GM12891 (cell line): Measurements from ENCODE around the gene WDFY3.
"Not testable (repeated sequence)": the region's sequence is repeated elsewhere in the genome, so short reads cannot be mapped to it uniquely, and the experiment has no call there.

Experiments
- DNase-seq: peaks from one replicate; pipeline ENCODE4 v3.0.0; 2011; ENCODE audit warnings: low spot score; ENCODE audit not compliant: insufficient read length
- FAIRE-seq: peaks from 2 replicates; lab custom pipeline; 2011; peaks lifted over from hg19 to GRCh38; lab: Jason Lieb, UNC
- PAX5 ChIP-seq: IDR thresholded peaks from 2 replicates; pipeline ENCODE4 v1.6.1; 2011; ENCODE audit warnings: low read length, moderate library complexity, mild to moderate bottlenecking; ENCODE audit not compliant: insufficient read depth, severe bottlenecking
- POLR2A ChIP-seq: IDR thresholded peaks from 2 replicates; pipeline ENCODE4 v1.6.1; 2011; ENCODE audit warnings: low read depth, low read length, control low read depth
- POLR2AphosphoS5 ChIP-seq: IDR thresholded peaks from 2 replicates; pipeline ENCODE4 v1.6.1; 2011; ENCODE audit warnings: low read depth, low read length, control low read depth
- POU2F2 ChIP-seq: IDR thresholded peaks from 2 replicates; pipeline ENCODE4 v1.6.1; 2011; ENCODE audit warnings: low read depth, mild to moderate bottlenecking, control low read depth, low read length, moderate library complexity
- SPI1 ChIP-seq: IDR thresholded peaks from 2 replicates; pipeline ENCODE4 v1.6.1; 2011; ENCODE audit warnings: low read depth, low read length, control low read depth
- TAF1 ChIP-seq: IDR thresholded peaks from 2 replicates; pipeline ENCODE4 v1.6.1; 2011; ENCODE audit warnings: low read depth, low read length, control low read depth

WDFY3 gene

GRCh38 chr4:84855774-84856173, 110.7 kb downstream of the WDFY3 start:
- FAIRE-seq (no peak), DNase-seq (no peak)
- TF ChIP-seq TAF1 (no peak), POLR2AphosphoS5 (no peak), PAX5 (no peak), SPI1 (no peak), POU2F2 (no peak), POLR2A (no peak)

- FAIRE-seq (no peak), DNase-seq (no peak)
- TF ChIP-seq POU2F2 (no peak), POLR2AphosphoS5 (no peak), POLR2A (no peak), TAF1 (no peak), PAX5 (no peak), SPI1 (no peak)
Measured at GRCh38 chr4:84852081-84852480, 114.4 kb downstream of the WDFY3 start.

GRCh38 chr4:84849051-84849640, 117.3 kb downstream of the WDFY3 start:
- TF ChIP-seq POLR2A (no peak), PAX5 (no peak), SPI1 (no peak), TAF1 (no peak), POLR2AphosphoS5 (no peak), POU2F2 (no peak)
- DNase-seq (no peak), FAIRE-seq (no peak)

- DNase-seq (no peak), FAIRE-seq (no peak)
- TF ChIP-seq POU2F2 (no peak), POLR2A (no peak)
Measured at GRCh38 chr4:84848432-84848831, 118.1 kb downstream of the WDFY3 start.

- DNase-seq, result no peak
- FAIRE-seq, result no peak
Measured at GRCh38 chr4:84847978-84848377, 118.5 kb downstream of the WDFY3 start.

GRCh38 chr4:84846985-84847384, 119.5 kb downstream of the WDFY3 start:
- TF ChIP-seq POLR2A (no peak), POLR2AphosphoS5 (no peak), POU2F2 (no peak), PAX5 (no peak), TAF1 (no peak), SPI1 (no peak)
- no peak for DNase-seq
- no peak for FAIRE-seq

More at GRCh38 chr4:84847978-84848377, 118.5 kb downstream of the WDFY3 start:
- TF ChIP-seq PAX5 (no peak), POU2F2 (no peak), POLR2A (no peak), SPI1 (no peak), POLR2AphosphoS5 (no peak), TAF1 (no peak)

GRCh38 chr4:84841435-84841834, 125.1 kb downstream of the WDFY3 start:
- TF ChIP-seq SPI1 (no peak), TAF1 (no peak), POU2F2 (no peak), POLR2A (no peak), PAX5 (no peak), POLR2AphosphoS5 (no peak)
- no peak for FAIRE-seq
- DNase-seq, result no peak

- TF ChIP-seq POLR2A, result no peak
- no peak for TF ChIP-seq POLR2AphosphoS5
- no peak for TF ChIP-seq TAF1
- no peak for DNase-seq
- no peak for FAIRE-seq
Measured at GRCh38 chr4:84837751-84838150, 128.7 kb downstream of the WDFY3 start.

- not testable (repeated sequence) for DNase-seq, FAIRE-seq
Measured at GRCh38 chr4:84829633-84830032, 136.9 kb downstream of the WDFY3 start.

GRCh38 chr4:84826681-84827080, 139.8 kb downstream of the WDFY3 start:
- TF ChIP-seq POLR2AphosphoS5 (no peak), POLR2A (no peak), PAX5 (no peak), TAF1 (no peak), POU2F2 (no peak), SPI1 (no peak)
- FAIRE-seq (no peak), DNase-seq (no peak)

GRCh38 chr4:84825701-84826341, 140.7 kb downstream of the WDFY3 start:
- DNase-seq, result no peak
- FAIRE-seq, result no peak

More at GRCh38 chr4:84825701-84826341, 140.7 kb downstream of the WDFY3 start:
- TF ChIP-seq POLR2A (no peak), TAF1 (no peak), POU2F2 (no peak), POLR2AphosphoS5 (no peak), PAX5 (no peak), SPI1 (no peak)
